ENCODE measurements around the gene EED.

Gene EED

GRCh38 chr11:86240164-86240563 lies 4.4 kb upstream of the EED start:
- TF ChIP-seq CTCF (IDR thresholded peaks at IDR 0.05; ENCODE audit: extremely low read depth, insufficient read depth, missing control alignments) = no peak
- no peak for DNase-seq (ENCODE audit: low spot score)
- in situ Hi-C loops (cut with MboI; ENCODE audit: low pct_unique_long_range_greater_than_20kb, low sequenced_read_pairs, unreplicated experiment) = no loop called here

GRCh38 chr11:86241956-86242535 lies 2.5 kb upstream of the EED start:
- DNase-seq (ENCODE audit: low spot score) = no peak
- in situ Hi-C loops (cut with MboI; ENCODE audit: low pct_unique_long_range_greater_than_20kb, low sequenced_read_pairs, unreplicated experiment) = no loop called here
- no peak for TF ChIP-seq CTCF (IDR thresholded peaks at IDR 0.05; ENCODE audit: extremely low read depth, insufficient read depth, missing control alignments)

GRCh38 chr11:86243396-86243795 lies 1.2 kb upstream of the EED start:
- no peak for TF ChIP-seq CTCF (IDR thresholded peaks at IDR 0.05; ENCODE audit: extremely low read depth, insufficient read depth, missing control alignments)
- in situ Hi-C loops (cut with MboI; ENCODE audit: low pct_unique_long_range_greater_than_20kb, low sequenced_read_pairs, unreplicated experiment) = no loop called here
- DNase-seq (ENCODE audit: low spot score) = no peak

GRCh38 chr11:86244063-86244521 lies 461 bp upstream of the EED start:
- no peak for TF ChIP-seq CTCF (IDR thresholded peaks at IDR 0.05; ENCODE audit: extremely low read depth, insufficient read depth, missing control alignments)
- in situ Hi-C loops (cut with MboI; ENCODE audit: low pct_unique_long_range_greater_than_20kb, low sequenced_read_pairs, unreplicated experiment) = no loop called here
- DNase-seq (ENCODE audit: low spot score) = peak; percentile 86

- in situ Hi-C loops (cut with MboI; ENCODE audit: low pct_unique_long_range_greater_than_20kb, low sequenced_read_pairs, unreplicated experiment) = no loop called here
- DNase-seq (ENCODE audit: low spot score) = peak; percentile 31
- TF ChIP-seq CTCF (IDR thresholded peaks at IDR 0.05; ENCODE audit: extremely low read depth, insufficient read depth, missing control alignments) = no peak
These were observed 1.1 kb downstream of the EED start for GRCh38 chr11:86245369-86246292.

- in situ Hi-C loops (cut with MboI; ENCODE audit: low pct_unique_long_range_greater_than_20kb, low sequenced_read_pairs, unreplicated experiment) = no loop called here
- TF ChIP-seq CTCF (IDR thresholded peaks at IDR 0.05; ENCODE audit: extremely low read depth, insufficient read depth, missing control alignments) = no peak
- no peak for DNase-seq (ENCODE audit: low spot score)
These were observed 1.7 kb downstream of the EED start for GRCh38 chr11:86246293-86246675.

All from GM13977 (cell line).